NB4 (cell line): ENCODE data around the gene SLC15A4.

Source experiments
- CTCF ChIP-seq: IDR thresholded peaks from one replicate; pipeline ENCODE4 v1.5.1; 2012; ENCODE audit warnings: low read depth, low read length
- MYC ChIP-seq: IDR thresholded peaks from 2 replicates; pipeline ENCODE4 v1.6.1; 2011; ENCODE audit warnings: low read depth, low read length
- POLR2A ChIP-seq: IDR thresholded peaks from 2 replicates; pipeline ENCODE4 v1.6.1; 2011; ENCODE audit warnings: mild to moderate bottlenecking; ENCODE audit not compliant: insufficient read length; ENCODE audit errors: extremely low read depth

GRCh38 chr12:128810182-128811127 lies 13.3 kb downstream of the SLC15A4 start:
- no peak for TF ChIP-seq CTCF
- no peak for TF ChIP-seq POLR2A
- no peak for TF ChIP-seq MYC
